ENCODE data around the gene BICD1.

BICD1 gene

GRCh38 chr12:32302218-32303173 is 195.8 kb downstream of the BICD1 start:
- peaks cover 73% of the 10 kb centered on the region for H3K4me1 ChIP-seq (ENCODE audit: control insufficient read depth, low read length)
- TF ChIP-seq CTCF (IDR thresholded peaks at IDR 0.05; ENCODE audit: low read depth, low read length, poor library complexity, severe bottlenecking) (peak; percentile 77), EZH2phosphoT487 (IDR thresholded peaks at IDR 0.05; ENCODE audit: borderline replicate concordance, low read length) (no peak)
- H4K20me1 ChIP-seq (ENCODE audit: control insufficient read depth, insufficient read depth, low read depth, low read length), result no peaks in the 10 kb centered on the region
- H3K27me3 ChIP-seq (ENCODE audit: control insufficient read depth, low read length), result no peaks in the 10 kb centered on the region
- H3K9me3 ChIP-seq (ENCODE audit: control insufficient read depth, insufficient read depth, low read length), result no peaks in the 10 kb centered on the region
- H3K9me2 ChIP-seq (replicated peaks; ENCODE audit: control insufficient read depth, low read length), result no peaks in the 10 kb centered on the region
- H3F3A ChIP-seq (ENCODE audit: control insufficient read depth, insufficient read depth), result peaks cover 46% of the 10 kb centered on the region
- H3K79me2 ChIP-seq (ENCODE audit: control insufficient read depth, low read length), result peaks cover 45% of the 10 kb centered on the region
- peak overlapping the region; percentile 70 for H3K4me2 ChIP-seq (ENCODE audit: low read length)
- H3K4me3 ChIP-seq (ENCODE audit: low read length), result peak overlapping the region; percentile 47
- H3K27ac ChIP-seq (ENCODE audit: low read depth, low read length), result peak overlapping the region; percentile 91
- H3K36me3 ChIP-seq (ENCODE audit: control insufficient read depth, low read length), result peaks cover 52% of the 10 kb centered on the region

GRCh38 chr12:32303174-32303549 is 196.5 kb downstream of the BICD1 start:
- Histone ChIP-seq H4K20me1 (ENCODE audit: control insufficient read depth, insufficient read depth, low read depth, low read length) (no peaks in the 10 kb centered on the region), H3K79me2 (ENCODE audit: control insufficient read depth, low read length) (peaks cover 42% of the 10 kb centered on the region), H3K27ac (ENCODE audit: low read depth, low read length) (peak overlapping the region; percentile 91), H3F3A (ENCODE audit: control insufficient read depth, insufficient read depth) (peaks cover 41% of the 10 kb centered on the region), H3K4me1 (ENCODE audit: control insufficient read depth, low read length) (peaks cover 66% of the 10 kb centered on the region), H3K36me3 (ENCODE audit: control insufficient read depth, low read length) (peaks cover 55% of the 10 kb centered on the region), H3K4me3 (ENCODE audit: low read length) (peak overlapping the region; percentile 47), H3K4me2 (ENCODE audit: low read length) (peak overlapping the region; percentile 70), H3K27me3 (ENCODE audit: control insufficient read depth, low read length) (no peaks in the 10 kb centered on the region), H3K9me2 (replicated peaks; ENCODE audit: control insufficient read depth, low read length) (no peaks in the 10 kb centered on the region), H3K9me3 (ENCODE audit: control insufficient read depth, insufficient read depth, low read length) (no peaks in the 10 kb centered on the region)
- TF ChIP-seq CTCF (IDR thresholded peaks at IDR 0.05; ENCODE audit: low read depth, low read length, poor library complexity, severe bottlenecking) (no peak), EZH2phosphoT487 (IDR thresholded peaks at IDR 0.05; ENCODE audit: borderline replicate concordance, low read length) (no peak)

- TF ChIP-seq EZH2phosphoT487 (IDR thresholded peaks at IDR 0.05; ENCODE audit: borderline replicate concordance, low read length) (no peak), CTCF (IDR thresholded peaks at IDR 0.05; ENCODE audit: low read depth, low read length, poor library complexity, severe bottlenecking) (peak; percentile 38)
- Histone ChIP-seq H3K27ac (ENCODE audit: low read depth, low read length) (peak overlapping the region; percentile 91), H3K4me2 (ENCODE audit: low read length) (peak overlapping the region; percentile 70)
Measured at GRCh38 chr12:32305163-32305562, 198.5 kb downstream of the BICD1 start.

More at GRCh38 chr12:32305163-32305562, 198.5 kb downstream of the BICD1 start:
- no peaks in the 10 kb centered on the region for H3K27me3 ChIP-seq (ENCODE audit: control insufficient read depth, low read length)
- no peaks in the 10 kb centered on the region for H3K9me2 ChIP-seq (replicated peaks; ENCODE audit: control insufficient read depth, low read length)
- peak overlapping the region; percentile 12; the same call in 1 of the 2 replicates for H3K4me3 ChIP-seq (ENCODE audit: low read length)
- peaks cover 31% of the 10 kb centered on the region for H3K79me2 ChIP-seq (ENCODE audit: control insufficient read depth, low read length)
- H3K36me3 ChIP-seq (ENCODE audit: control insufficient read depth, low read length), result peaks cover 51% of the 10 kb centered on the region
- no peaks in the 10 kb centered on the region for H4K20me1 ChIP-seq (ENCODE audit: control insufficient read depth, insufficient read depth, low read depth, low read length)
- H3K9me3 ChIP-seq (ENCODE audit: control insufficient read depth, insufficient read depth, low read length), result no peaks in the 10 kb centered on the region
- H3F3A ChIP-seq (ENCODE audit: control insufficient read depth, insufficient read depth), result peaks cover 41% of the 10 kb centered on the region
- H3K4me1 ChIP-seq (ENCODE audit: control insufficient read depth, low read length), result peaks cover 48% of the 10 kb centered on the region

Data from DOHH2 (cell line).